HG03521 (cell line): ENCODE results near the gene METTL26.

Experiments
- ATAC-seq: cut with Tn5 transposase; IDR thresholded peaks from one replicate; pipeline ENCODE4 v1.9.1; 2021; ENCODE audit warnings: mild to moderate bottlenecking, moderate library complexity; ENCODE audit not compliant: unreplicated experiment

Gene METTL26

DNA sequence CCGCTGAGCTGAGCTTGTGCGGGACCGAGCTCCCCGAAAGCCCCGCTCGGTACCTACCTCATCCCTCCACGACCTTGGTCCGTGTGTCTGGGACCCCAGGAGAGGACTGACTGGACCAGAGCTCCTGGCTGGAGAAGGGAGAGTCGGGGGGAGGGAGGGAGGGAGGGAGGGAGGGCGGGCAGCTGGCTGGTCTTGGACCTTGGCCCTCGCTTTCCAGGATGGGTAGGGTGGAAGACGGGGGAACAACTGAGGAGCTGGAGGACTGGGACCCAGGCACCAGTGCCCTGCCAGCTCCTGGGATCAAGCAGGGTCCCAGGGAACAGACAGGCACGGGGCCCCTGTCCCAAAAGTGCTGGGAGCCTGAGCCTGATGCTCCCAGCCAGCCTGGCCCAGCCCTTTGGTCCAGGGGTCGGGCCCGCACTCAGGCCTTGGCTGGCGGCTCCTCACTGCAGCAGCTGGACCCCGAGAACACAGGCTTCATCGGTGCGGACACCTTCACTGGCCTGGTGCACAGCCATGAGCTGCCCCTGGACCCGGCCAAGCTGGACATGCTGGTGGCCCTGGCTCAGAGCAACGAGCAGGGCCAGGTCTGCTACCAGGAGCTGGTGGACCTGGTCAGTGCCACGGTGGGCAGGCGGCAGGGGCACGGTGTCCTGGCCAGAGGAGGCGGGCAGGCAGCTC, 39.9 kb upstream of the METTL26 start:
- ATAC-seq: no peak

GRCh38 chr16:674968-675883, 39.1 kb upstream of the METTL26 start, which contains the start of gene RHBDL1:
Gene RHBDL1 (plus strand): TSS chr16:675671. CDS start chr16:675791, 120 bp downstream.
- no peak for ATAC-seq

GRCh38 chr16:674214-674881, 38.2 kb upstream of the METTL26 start:
- no peak for ATAC-seq

DNA sequence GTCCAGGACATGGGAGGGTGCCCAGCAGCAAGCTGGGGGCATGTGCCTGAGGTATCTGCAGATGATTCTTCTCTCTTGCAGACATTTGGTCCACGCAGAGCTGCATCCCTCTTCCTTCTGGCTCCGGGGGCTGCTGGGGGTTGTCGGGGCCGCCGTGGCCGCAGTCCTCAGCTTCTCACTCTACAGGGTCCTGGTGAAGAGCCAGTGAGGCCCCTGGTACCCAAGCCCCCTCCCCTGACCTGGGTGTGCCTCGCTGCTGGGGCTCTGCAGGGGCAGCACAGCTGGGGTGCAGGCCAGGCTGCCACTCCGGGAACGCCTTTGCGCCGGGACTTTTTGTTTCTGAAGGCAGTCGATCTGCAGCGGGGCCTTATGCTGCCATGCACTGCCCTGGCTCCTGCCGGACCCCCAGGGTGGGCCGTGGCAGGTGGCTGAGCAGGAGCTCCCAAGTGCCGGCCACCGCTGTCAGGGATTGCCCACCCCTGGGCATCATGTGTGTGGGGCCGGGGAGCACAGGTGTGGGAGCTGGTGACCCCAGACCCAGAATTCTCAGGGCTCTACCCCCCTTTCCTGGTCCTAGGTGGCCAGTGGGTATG, 37.4 kb upstream of the METTL26 start:
- ATAC-seq: no peak

- no peak for ATAC-seq
Observed at GRCh38 chr16:672851-673250, 36.7 kb upstream of the METTL26 start.

DNA sequence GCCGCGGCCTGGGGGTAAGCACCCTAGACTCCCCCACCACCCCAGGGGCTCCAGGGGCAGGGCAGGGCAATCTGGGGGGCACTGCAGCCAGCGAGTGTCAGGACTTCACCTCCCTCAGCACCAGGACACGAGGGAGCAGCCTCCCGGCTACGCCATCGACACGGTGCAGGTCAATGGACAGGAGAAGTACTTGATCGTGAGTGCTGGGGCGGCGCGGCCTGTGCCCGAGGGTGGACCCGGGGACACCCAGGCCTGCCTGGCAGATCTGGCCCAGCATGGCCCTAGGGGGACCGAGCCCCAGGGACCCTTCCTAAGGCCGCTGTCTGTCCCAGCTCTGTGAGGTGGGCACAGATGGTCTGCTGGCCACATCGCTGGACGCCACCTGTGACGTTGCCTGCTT, 36.3 kb upstream of the METTL26 start:
- no peak for ATAC-seq

DNA sequence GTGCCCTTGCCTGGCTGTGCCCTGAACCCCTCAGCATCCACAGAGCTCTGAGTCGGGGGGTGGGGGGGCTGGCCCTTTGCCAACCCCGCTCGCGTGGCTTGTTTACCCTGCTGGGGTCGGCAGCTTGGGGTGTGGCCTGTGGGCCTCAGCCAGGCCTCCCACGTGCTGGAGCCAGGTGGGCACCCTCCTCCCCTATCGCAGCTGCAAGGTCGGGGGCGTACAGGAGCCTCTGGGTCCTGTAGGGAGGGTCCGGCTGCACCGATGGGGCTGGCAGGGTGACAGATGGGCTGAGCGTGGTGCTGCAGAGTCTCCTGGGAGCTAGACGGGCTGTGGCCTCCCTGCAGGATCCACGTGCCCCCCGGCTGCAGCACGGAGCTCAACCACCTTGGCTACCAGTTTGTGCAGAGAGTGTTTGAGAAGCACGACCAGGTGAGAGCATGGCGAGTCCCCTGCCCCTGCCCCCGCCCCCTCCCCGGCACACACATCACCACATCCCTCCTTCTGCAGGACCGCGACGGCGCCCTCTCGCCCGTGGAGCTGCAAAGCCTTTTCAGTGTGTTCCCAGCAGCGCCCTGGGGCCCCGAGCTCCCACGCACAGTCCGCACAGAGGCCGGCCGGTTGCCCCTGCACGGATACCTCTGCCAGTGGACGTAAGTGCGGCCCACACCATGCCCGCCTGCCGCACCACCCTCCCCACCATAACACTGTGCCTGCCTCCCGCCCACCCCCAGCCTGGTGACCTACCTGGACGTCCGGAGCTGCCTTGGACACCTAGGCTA, 35.4 kb upstream of the METTL26 start:
- no peak for ATAC-seq

DNA sequence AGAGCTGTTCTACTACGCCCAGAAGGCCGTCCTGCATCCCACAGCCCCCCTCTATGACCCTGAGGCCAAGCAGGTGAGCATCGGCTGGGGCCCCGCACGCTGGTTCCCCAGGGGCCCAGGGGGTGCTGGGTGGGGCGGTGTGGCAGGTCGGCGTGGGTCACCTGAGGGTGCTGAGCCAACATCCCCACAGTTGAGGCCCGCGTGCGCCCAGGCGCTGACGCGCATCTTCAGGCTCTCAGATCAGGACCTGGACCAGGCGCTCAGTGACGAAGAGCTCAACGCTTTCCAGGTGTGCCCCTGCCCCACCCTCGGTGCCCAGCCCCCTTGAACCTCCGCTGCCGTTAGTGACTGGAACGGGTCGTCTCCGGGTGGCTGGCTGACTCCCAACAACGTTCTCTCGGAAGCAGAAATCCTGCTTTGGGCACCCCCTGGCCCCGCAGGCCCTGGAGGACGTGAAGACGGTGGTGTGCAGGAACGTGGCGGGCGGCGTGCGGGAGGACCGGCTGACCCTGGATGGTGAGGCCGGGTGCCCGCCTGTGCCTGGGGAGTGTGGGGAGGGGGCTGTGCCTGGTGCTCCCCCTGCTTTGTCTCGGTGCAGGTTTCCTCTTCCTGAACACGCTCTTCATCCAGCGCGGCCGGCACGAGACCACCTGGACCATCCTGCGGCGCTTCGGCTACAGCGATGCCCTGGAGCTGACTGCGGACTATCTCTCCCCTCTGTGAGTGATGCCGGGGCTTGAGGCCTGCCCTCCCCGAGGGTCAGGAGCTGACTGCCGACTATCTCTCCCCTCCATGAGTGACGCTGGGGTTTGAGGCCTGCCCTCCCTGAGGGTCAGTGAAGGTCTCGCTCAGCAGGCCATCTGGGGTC, 34.6 kb upstream of the METTL26 start:
- no peak for ATAC-seq

DNA sequence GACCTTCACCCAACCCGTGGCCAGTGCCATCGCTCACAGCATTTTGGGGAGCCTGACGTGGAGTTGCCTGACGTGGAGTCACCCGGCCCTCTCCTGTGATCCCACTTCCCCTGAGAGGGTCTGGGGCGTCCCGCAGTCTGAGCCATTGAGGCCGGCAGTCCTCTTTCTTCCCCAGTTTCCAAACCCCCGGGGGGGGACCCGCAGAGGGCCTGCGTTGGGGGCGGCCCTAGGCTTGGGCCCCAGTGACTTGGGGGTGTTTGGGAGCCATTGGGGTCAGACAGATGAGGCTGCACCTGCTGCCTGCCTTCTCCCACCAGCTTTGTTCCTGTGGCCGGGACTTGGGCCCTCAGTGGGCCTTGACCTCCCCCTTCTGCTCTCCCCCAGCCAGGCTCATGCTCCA, 33.6 kb upstream of the METTL26 start:
- ATAC-seq: no peak

DNA sequence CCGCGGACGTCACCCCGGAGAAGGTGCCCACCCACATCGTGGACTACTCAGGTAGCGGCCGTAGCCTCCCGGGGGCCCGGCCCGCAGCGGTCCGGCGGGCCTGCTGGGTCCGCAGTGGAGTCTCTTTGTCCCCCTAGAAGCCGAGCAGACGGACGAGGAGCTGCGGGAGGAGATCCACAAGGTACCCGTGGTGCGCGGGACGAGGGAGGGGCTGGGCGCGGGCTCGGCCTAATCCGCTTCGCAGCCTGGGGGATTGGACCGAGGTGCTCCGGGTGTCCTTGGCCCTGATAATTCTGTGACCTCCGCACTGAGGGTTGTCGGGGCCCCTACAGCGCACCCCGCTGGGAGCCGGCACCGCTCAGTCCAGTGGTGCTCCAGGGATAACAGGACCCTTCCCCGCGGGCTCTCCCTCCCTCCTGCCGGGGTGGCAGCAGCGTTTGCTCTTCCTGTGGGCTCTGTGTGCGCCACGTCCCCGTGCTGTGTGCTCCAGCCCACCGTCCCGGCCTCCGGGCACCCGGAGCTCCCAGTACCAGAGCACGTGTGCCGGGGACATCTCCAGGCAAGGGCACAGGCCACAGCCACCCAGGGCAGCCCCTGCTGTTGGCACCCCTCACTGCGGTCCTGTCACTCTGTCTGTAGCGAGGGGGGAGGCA, 32.5 kb upstream of the METTL26 start:
- no peak for ATAC-seq

DNA sequence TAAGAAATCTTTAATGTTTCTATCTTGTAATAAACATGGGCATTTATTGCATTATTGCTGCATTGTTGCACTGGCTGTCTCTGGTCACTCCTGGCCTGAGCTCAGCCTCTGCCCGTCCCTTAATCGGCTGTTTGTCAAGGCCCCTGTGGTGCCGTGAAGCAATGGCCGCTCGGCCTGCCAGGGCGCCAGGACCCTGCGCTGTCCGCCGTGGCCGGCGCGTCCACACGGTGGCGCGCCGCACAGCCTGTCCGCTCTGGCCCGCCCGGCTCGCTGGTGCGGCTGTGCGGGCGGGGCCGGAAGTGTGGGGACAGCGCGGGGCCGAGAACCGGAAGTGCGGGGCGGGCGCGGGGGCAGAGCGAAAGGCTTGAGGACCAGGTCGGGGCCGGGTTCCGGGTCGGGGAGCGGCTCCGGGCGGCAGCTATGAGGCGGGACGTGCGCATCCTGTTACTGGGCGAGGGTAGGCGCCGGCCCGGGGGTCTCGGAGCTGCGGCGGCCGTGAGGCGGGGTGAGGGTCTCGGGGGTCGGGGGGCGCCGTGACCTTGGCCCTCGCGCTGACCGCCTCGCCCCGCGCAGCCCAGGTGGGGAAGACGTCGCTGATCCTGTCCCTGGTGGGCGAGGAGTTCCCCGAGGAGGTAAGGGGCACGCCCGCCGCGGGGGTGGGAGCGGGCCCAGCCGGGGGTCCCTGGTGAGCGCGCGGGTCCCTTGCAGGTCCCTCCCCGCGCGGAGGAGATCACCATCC, 31.8 kb upstream of the METTL26 start, which contains the start of gene RHOT2:
TSS of gene RHOT2 (plus strand) at position 353 of the 739 bp plus-strand sequence. CDS start at position 421, 68 bp downstream.
- ATAC-seq: peak; percentile 84

DNA sequence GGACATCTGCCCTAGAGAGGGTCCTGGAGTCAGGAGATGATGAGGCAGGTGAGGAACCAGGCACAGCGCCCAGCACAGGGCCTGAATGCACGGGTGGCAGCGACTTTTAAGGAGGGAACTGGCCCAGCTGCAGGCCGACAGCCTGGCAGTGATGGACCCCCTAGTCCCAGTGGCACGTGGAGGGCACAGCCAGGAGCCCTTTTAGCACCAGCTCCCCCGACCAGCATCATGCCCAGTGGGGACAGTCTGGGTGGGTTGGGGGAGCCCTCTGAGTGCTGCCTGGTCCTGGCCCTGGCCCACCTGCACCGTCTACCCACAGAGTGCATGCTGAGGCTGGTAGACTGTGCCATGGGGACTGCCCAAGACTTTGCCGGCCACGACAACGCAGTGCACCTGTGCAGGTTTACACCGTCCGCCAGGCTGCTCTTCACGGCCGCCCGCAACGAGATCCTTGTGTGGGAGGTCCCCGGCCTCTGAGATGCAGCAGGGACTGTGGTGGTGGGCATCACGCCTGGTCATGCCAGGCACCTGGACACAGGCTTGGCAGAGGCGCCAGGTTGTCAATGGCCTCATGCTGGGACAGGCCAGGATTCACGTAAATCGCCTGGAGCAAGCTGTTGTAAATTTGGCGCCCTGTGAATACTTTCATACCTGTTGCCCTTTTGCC, 31.1 kb upstream of the METTL26 start:
- no peak for ATAC-seq

- ATAC-seq: no peak
Observed at GRCh38 chr16:666572-666971, 30.5 kb upstream of the METTL26 start.

- no peak for ATAC-seq
Observed at GRCh38 chr16:662597-662996, 26.5 kb upstream of the METTL26 start.

- no peak for ATAC-seq
Observed at GRCh38 chr16:662095-662494, 26.0 kb upstream of the METTL26 start.

DNA sequence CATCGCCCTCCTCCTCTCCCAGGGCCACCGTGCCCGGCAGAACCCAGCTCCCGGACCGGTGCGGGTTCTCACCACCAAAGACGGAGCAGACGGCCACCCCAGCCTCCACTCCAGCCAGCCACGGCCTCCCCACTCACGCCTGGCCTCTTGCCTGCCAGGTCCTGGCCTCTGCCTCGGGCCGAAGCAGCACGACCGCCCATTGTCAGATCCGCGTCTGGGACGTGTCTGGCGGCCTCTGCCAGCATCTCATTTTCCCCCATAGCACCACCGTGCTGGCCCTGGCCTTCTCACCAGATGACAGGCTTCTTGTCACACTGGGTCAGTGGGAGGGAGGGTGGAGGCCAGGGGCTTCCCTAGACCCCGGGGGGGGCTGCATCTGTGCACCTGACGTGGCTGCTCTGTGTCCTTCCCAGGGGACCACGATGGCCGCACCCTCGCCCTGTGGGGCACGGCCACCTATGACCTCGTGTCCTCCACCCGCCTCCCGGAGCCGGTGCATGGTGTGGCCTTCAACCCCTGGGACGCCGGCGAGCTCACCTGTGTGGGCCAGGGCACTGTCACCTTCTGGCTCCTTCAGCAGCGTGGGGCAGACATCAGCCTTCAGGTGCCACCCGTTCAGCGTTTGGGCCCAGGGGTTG, 25.2 kb upstream of the METTL26 start:
- peak; percentile 12 for ATAC-seq
